Activated B cell treated with CpG ODN at 0.5 μM for 24 hours (primary cell): ENCODE measurements around the gene CLMN. TPM values are rescaled to one million over a fixed set of nuclear protein-coding genes. Genes with fewer than 3 reads are reported as not detected.
A peak's percentile ranks its signal among the peaks of the same experiment; 100 is the strongest.

ENCODE experiments used
- ATAC-seq: fragments of 200-7000 bp; cut with Tn5 transposase; one replicate; pipeline ENCODE4 v1.10.0; 2021; ENCODE audit warnings: low read depth, mild to moderate bottlenecking, moderate library complexity
- CTCF ChIA-PET: fragments of 350-600 bp; sonication (Branson Sonifier 250); formaldehyde crosslinking; loops from one replicate; lab custom pipeline; 2021; ENCODE audit warnings: antibody characterized with exemption; lab: Charles Lee
- POLR2A ChIA-PET: fragments of 350-600 bp; sonication (Branson Sonifier 250); formaldehyde crosslinking; loops from one replicate; lab custom pipeline; 2021; ENCODE audit warnings: antibody characterized with exemption; lab: Charles Lee
- DNase-seq: peaks from one replicate; pipeline ENCODE4 v3.0.0; 2022
- H3K27ac Mint-ChIP-seq: one replicate; pipeline ENCODE4 v1.8.0; 2020; ENCODE audit warnings: mixed read lengths
- H3K27me3 Mint-ChIP-seq: one replicate; pipeline ENCODE4 v1.8.0; 2021; ENCODE audit warnings: mixed read lengths
- H3K36me3 Mint-ChIP-seq: one replicate; pipeline ENCODE4 v1.8.0; 2021; ENCODE audit warnings: low read depth, mixed read lengths
- H3K4me1 Mint-ChIP-seq: one replicate; pipeline ENCODE4 v1.8.0; 2021; ENCODE audit warnings: mixed read lengths
- H3K4me3 Mint-ChIP-seq: one replicate; pipeline ENCODE4 v1.8.0; 2020; ENCODE audit warnings: mild to moderate bottlenecking, mixed read lengths
- H3K9me3 Mint-ChIP-seq: one replicate; pipeline ENCODE4 v1.8.0; 2020; ENCODE audit warnings: mixed read lengths
- CTCF ChIP-seq: fragments of 200-600 bp; IDR thresholded peaks from one replicate; pipeline ENCODE4 v1.8.0; 2022; ENCODE audit warnings: antibody characterized with exemption, mild to moderate bottlenecking
- intact Hi-C: fragments of 100-400 bp; cut with micrococcal nuclease; formaldehyde crosslinking; loops from one replicate; pipeline ENCODE4 v1.15.1; 2024
- total RNA-seq: library from RNA; stranded (reverse); gene quantifications from 2 replicates; pipeline ENCODE4 v1.2.3, GENCODE V29; 2022

Gene CLMN
- total RNA-seq, 1 donor from 2014 or later = 23.9 TPM

- Mint-ChIP-seq H3K36me3 (no peaks in the 10 kb centered on the region), H3K9me3 (no peaks in the 10 kb centered on the region), H3K4me3 (no peak overlapping the region), H3K4me1 (peaks cover 43% of the 10 kb centered on the region), H3K27me3 (no peaks in the 10 kb centered on the region), H3K27ac (no peak overlapping the region)
- DNase-seq = no peak
- no peak for TF ChIP-seq CTCF
- ChIA-PET CTCF (no interaction called here), POLR2A (no interaction called here)
- no peak for ATAC-seq
- intact Hi-C loops = loop anchor here (10.0 kb wide), 1 partner anchor 371 kb away; no protein-coding TSS in a partner anchor
Observed at GRCh38 chr14:95323361-95323760, 3.7 kb upstream of the CLMN start.

- Mint-ChIP-seq H3K36me3 (no peaks in the 10 kb centered on the region), H3K27ac (no peak overlapping the region), H3K9me3 (no peaks in the 10 kb centered on the region), H3K4me3 (no peak overlapping the region), H3K27me3 (no peaks in the 10 kb centered on the region), H3K4me1 (peaks cover 41% of the 10 kb centered on the region)
- DNase-seq (no peak), ATAC-seq (no peak)
- intact Hi-C loops = loop anchor here (10.0 kb wide), 1 partner anchor 372 kb away; no protein-coding TSS in a partner anchor
- ChIA-PET POLR2A (no interaction called here), CTCF (no interaction called here)
- TF ChIP-seq CTCF = no peak
Observed at GRCh38 chr14:95322651-95323050, 2.9 kb upstream of the CLMN start.

GRCh38 chr14:95321693-95322455 lies 2.2 kb upstream of the CLMN start:
- H3K27ac Mint-ChIP-seq = peak overlapping the region; percentile 19
- DNase-seq (no peak), ATAC-seq (no peak)
- CTCF ChIA-PET = no interaction called here
- H3K4me1 Mint-ChIP-seq = peaks cover 33% of the 10 kb centered on the region
- intact Hi-C loops = loop anchor here (10.0 kb wide), 1 partner anchor 373 kb away; no protein-coding TSS in a partner anchor
- no peaks in the 10 kb centered on the region for H3K27me3 Mint-ChIP-seq
- POLR2A ChIA-PET = interaction anchor here (0.6 to 0.8 kb wide), 2 partner anchors 57 to 164 kb away, joined by 3 to 4 read pairs; no protein-coding TSS in a partner anchor
- peak overlapping the region; percentile 50 for H3K4me3 Mint-ChIP-seq
- no peaks in the 10 kb centered on the region for H3K36me3 Mint-ChIP-seq
- no peaks in the 10 kb centered on the region for H3K9me3 Mint-ChIP-seq
- TF ChIP-seq CTCF = no peak

- no peak for TF ChIP-seq CTCF
- Mint-ChIP-seq H3K27me3 (no peaks in the 10 kb centered on the region), H3K4me1 (peaks cover 28% of the 10 kb centered on the region), H3K36me3 (no peaks in the 10 kb centered on the region), H3K9me3 (no peaks in the 10 kb centered on the region), H3K4me3 (peak overlapping the region; percentile 76), H3K27ac (peak overlapping the region; percentile 19)
- CTCF ChIA-PET = no interaction called here
- DNase-seq (no peak), ATAC-seq (no peak)
- intact Hi-C loops = loop anchor here (10.0 kb wide), 1 partner anchor 374 kb away; no protein-coding TSS in a partner anchor
- POLR2A ChIA-PET = interaction anchor here (0.8 to 2.5 kb wide), 2 partner anchors 163 kb away, joined by 3 to 6 read pairs; partner anchors contain the start of gene DICER1
Observed at GRCh38 chr14:95320955-95321600, 1.4 kb upstream of the CLMN start.
